SJCRH30 (cell line): ENCODE measurements around the gene TMEM191B. TPM values are rescaled to one million over a fixed set of nuclear protein-coding genes. Genes with fewer than 3 reads are reported as not detected.
"Not testable (repeated sequence)": the region's sequence is repeated elsewhere in the genome, so short reads cannot be mapped to it uniquely, and the experiment has no call there.

Experiments
- DNase-seq, 2 experiments: peaks; one replicate each; pipeline ENCODE4 v3.0.0-alpha.2; 2015 to 2020
- H3K27ac ChIP-seq: fragments of 250-450 bp; sonication (Bioruptor Pico); 2 replicates; pipeline ENCODE4 v1.5.1; 2020; ENCODE audit warnings: mild to moderate bottlenecking, moderate library complexity
- H3K27me3 ChIP-seq: fragments of 250-450 bp; sonication (Bioruptor Pico); 2 replicates; pipeline ENCODE4 v1.5.1; 2020; ENCODE audit warnings: mild to moderate bottlenecking, moderate library complexity
- H3K36me3 ChIP-seq: fragments of 250-450 bp; sonication (Bioruptor Pico); 2 replicates; pipeline ENCODE4 v1.5.1; 2020; ENCODE audit warnings: mild to moderate bottlenecking, moderate library complexity
- H3K4me1 ChIP-seq: fragments of 250-450 bp; sonication (Bioruptor Pico); 2 replicates; pipeline ENCODE4 v1.5.1; 2020; ENCODE audit warnings: mild to moderate bottlenecking, moderate library complexity
- H3K4me3 ChIP-seq: fragments of 250-450 bp; sonication (Bioruptor Pico); 2 replicates; pipeline ENCODE4 v1.5.1; 2020; ENCODE audit warnings: mild to moderate bottlenecking, moderate library complexity
- H3K9me3 ChIP-seq: fragments of 250-450 bp; sonication (Bioruptor Pico); replicated peaks from 2 replicates; pipeline ENCODE4 v1.5.1; 2020; ENCODE audit warnings: mild to moderate bottlenecking, moderate library complexity
- total RNA-seq: library from RNA; depleted of rRNA; stranded (reverse); fragments of >200 nt; shearing (Covaris generic); gene quantifications from 2 replicates; pipeline ENCODE4 v1.2.3, GENCODE V29; 2014

The TMEM191B gene
- total RNA-seq, 1 experiment from 2014 or later: 0.79 TPM

DNA sequence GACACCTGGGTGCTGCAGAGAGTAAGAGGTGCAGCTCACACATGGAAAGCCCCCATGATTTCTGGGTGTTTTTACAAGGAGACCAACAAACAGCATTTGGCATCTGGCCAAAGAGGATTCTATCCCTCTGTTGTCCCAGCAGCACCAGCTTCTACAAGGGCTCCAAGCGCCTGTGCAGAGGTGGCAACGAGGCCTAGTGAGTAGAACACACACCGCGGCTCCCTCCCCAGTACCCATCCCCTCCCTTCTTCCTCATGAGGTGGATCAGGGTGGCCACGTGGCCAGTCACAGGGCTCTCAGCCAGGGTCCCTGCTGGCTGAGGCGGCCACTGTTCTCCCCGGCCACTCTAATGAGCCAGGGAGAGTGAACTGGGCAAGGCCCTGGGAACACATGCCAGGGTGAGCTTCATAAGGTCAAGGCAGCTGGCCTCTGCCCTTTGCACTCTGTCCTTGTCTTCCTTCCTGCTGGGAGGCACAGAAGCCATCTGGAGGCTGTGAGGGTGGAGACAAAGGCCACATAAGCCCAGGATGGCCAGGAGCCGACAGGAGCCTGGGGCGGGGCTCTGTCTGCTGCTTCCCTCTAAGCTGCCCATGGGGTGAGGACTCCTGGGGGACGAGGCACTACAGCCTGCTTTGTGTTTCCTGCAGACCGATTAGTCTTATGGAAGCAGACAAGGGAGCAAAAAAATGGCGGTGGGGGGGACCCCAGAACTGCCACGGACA, 22.0 kb downstream of the TMEM191B start:
- DNase-seq, H3K4me1 ChIP-seq, H3K4me3 ChIP-seq, H3K9me3 ChIP-seq, H3K36me3 ChIP-seq, H3K27me3 ChIP-seq, H3K27ac ChIP-seq: not testable (repeated sequence)

DNA sequence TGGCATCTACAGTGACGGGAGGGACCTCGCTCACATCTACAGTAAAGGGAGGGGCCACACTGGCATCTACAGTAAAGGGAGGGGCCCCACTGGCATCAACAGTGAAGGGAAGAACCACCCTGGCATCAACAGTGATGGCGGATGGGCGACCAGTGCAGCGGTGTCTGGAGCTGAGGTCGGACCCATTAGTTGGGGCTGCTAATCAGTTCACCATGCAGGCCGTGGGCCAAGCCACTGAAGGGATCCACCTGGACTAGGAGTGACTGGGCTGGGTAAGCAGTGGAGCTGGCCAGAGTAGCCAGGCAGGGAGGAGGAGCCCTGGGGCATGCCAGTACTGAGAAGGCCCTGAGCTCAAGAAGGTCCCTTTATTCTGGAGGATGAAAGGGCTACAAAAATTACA, 23.4 kb downstream of the TMEM191B start:
- DNase-seq: not testable (repeated sequence)

DNA sequence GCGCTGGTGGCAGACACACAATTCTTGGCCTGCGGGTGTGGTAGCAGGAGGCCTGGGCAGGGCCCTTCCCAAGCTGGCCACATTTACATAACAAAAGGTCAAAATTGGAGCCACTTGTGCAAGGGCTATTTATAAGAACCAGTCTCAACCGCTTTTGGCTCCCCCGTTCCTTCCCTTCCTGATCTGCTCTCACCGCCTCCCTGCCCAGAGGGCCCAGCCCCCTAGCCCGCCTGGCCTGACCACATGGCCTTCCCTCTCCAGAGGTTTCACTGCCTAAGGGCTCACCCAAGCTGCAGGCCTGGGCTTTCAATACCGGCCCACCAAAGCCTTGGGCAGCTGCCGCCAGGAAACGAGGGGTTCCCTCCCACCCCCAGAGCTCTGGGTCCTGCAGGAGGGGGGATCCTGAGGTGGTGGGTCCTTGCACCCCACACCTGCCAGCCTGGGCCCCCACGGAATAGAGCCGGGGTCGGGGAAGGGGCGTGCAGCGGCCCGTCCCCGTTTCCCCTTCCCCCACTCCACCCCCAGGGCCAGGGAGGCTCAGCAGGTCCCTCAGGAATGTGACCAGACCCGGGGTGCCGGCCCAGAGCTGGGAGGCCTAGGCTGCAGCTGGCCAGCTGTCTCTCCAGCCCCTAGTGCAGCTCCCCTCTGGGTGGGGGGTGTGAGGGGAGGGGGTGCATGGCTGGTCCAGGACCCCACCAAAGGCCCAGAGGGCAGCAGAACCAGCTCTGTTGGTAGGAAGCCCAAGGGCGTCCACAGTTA, 25.4 kb downstream of the TMEM191B start:
- not testable (repeated sequence) for H3K9me3 ChIP-seq, H3K27ac ChIP-seq, H3K4me3 ChIP-seq, H3K27me3 ChIP-seq, H3K36me3 ChIP-seq, H3K4me1 ChIP-seq, DNase-seq

More for the DNA sequence above, 23.4 kb downstream of the TMEM191B start:
- H3K4me1 ChIP-seq, H3K9me3 ChIP-seq, H3K4me3 ChIP-seq, H3K27me3 ChIP-seq, H3K27ac ChIP-seq, H3K36me3 ChIP-seq: not testable (repeated sequence)

DNA sequence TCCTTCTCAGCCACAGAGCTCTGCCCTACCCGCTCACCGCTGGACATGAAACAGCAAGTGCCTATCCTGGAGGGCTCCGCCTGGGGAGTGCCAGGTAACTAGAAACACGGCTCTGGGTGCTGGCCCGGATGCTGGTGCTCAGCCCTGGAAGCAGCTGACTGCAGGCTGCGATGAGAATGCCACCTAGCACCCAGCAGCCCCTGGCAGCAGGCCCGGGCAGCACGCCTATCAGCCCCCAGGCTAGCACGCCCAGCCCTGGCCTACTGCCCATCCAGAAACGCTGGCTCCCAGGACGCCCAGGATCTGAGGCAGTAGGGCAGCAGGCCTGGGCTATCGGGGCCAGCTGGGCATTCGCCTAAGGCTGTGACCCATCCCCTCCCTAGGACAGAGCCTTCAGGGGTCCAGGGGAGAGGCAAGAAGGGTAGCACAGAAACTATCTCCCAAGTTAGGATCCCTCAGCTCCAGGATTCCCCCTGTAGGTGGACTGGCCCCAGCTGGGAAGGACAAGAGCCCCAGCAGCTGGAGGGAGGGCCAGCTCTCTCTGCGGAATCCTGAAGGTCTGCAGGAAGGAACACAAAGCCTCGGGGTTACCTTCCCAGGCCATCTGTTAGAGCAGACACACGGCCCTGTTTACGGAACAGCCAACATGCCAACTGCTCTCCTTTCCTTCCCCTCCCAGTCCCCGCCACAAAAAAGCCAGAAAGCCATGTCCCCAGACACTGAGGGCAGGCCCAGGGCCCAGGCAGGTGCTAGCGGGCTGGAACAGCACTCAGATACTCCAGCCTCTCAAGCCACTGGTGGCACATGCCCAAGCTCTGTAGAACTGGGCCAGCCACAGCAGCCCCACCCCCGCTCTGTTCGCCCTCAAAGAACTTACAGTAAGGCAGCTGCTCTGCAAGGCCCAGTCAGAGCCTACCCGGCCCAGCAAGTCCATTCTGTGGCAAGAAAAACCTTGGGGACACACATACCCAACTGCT, 27.0 kb downstream of the TMEM191B start:
- H3K9me3 ChIP-seq, H3K4me1 ChIP-seq, H3K36me3 ChIP-seq, H3K4me3 ChIP-seq, H3K27ac ChIP-seq, H3K27me3 ChIP-seq: not testable (repeated sequence)
- peak in 1 of 2 experiments; percentile 5 for DNase-seq

DNA sequence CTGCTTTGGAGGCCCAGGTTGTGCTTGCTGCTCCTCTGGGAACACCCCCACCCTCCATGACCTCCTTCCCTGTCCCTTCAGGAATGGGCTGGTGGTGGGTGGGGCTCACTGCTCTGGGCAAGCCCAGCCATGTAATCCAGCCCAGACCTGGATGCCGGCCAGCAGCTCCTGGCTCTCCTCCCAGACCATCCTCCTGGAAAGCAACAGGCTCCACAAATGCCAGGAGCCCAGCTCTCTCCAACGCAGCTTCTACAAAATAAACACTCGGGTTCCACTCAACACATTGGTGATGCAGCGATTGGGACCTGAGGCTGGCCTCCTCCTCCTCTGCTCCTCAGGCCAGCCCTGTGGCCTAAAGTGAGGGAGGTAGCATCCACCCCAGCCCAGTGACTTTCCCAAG, 30.9 kb downstream of the TMEM191B start:
- H3K27me3 ChIP-seq, H3K36me3 ChIP-seq, DNase-seq, H3K4me3 ChIP-seq, H3K4me1 ChIP-seq, H3K27ac ChIP-seq, H3K9me3 ChIP-seq: not testable (repeated sequence)

DNA sequence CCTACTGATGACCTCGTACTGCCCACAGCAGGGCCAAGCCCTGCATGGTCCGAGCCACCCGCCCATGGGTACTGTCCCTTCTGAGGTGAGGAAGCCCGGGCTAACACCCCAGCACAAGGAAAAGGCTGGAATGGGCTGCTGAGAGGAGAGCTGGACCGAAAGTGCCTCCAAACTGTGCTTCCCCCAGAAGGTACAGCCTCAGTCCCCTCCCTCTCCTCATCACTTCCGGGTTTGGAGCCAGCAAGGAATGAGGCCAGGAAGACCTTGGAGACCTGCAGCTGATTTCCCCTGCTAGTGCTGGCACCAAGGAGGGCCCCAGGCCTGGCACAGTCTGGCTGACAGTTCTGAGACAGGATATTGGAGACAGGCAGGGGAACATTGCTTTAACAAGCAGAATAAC, 31.3 kb downstream of the TMEM191B start:
- DNase-seq, H3K36me3 ChIP-seq, H3K4me1 ChIP-seq, H3K4me3 ChIP-seq, H3K27me3 ChIP-seq, H3K9me3 ChIP-seq, H3K27ac ChIP-seq: not testable (repeated sequence)

DNA sequence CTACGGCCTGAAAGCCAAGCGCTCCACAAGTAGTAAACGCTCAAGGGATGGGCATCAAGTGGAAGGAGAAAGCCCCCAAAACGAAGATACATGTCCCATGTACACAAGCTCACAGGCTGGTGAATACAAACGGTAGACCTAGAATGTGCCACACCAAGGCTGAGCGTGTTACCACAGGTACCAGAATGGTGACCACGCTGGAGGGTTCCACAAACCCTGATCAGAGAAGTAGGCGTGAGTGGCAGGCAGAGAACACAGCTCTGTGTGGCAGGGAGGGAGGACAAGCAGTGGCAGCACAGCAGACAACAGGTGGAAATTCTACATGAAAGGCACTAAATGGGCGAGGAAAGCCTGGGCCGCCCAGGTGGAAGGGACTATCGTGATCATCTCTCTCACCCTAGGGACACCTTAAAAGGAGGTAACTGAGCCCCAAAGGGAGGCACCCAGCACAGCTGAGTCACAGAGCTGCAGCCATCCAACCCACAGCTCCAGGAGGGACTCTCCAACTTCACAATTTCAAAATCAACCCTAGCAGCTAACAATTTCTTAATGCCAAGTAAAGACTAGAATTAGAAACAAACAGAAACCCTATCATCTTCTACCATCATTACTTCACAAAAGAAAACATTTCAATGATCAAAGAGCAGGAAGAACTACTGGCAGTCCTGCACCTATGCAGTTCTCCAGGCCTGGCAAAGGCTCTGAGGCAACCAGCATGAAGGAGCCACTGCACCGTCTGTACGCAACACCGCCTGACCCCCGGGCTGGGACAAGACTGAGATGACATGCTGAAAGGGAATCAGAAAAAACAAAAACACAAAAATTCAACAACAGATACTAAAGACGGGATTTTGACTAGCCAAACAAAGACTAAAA, 32.7 kb downstream of the TMEM191B start:
- not testable (repeated sequence) for H3K4me3 ChIP-seq, DNase-seq, H3K27ac ChIP-seq, H3K36me3 ChIP-seq, H3K4me1 ChIP-seq, H3K9me3 ChIP-seq, H3K27me3 ChIP-seq

DNA sequence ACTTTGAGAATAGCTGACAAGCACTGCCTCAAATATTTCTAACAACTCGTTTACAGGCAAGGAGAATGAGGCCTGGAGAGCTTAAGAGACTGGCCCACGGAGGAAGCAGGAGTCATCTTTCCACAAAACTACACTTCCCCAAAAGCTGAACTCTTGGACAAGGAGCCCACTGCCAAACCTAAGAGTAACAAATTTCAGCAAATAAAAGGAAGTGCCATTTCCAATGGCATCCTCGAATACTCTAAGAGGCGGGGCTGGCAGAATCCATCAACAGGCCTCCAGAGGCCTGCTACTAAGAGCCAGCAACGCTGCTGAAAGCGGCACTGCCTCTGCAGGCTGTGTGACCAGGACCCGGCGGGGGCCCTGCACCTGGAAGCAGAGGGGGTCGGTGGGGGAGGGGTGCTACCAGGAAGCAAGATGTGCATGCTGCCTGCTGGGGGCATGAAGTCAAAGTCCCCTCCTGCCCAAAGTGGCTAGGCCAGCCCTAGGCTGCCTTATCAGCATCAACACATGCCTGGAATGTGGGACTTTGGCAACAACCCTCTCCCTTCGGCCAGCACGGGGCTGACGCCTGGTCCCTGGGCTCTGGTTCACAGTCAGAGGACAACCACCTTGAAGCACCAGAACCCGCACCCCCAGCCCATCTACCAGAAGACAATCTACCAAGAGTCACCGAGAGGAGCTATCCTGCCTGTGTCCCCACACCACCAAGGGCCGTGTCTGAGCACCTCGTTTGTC, 43.1 kb downstream of the TMEM191B start:
- H3K9me3 ChIP-seq, H3K4me1 ChIP-seq, H3K27ac ChIP-seq, H3K36me3 ChIP-seq, DNase-seq, H3K27me3 ChIP-seq, H3K4me3 ChIP-seq: not testable (repeated sequence)

DNA sequence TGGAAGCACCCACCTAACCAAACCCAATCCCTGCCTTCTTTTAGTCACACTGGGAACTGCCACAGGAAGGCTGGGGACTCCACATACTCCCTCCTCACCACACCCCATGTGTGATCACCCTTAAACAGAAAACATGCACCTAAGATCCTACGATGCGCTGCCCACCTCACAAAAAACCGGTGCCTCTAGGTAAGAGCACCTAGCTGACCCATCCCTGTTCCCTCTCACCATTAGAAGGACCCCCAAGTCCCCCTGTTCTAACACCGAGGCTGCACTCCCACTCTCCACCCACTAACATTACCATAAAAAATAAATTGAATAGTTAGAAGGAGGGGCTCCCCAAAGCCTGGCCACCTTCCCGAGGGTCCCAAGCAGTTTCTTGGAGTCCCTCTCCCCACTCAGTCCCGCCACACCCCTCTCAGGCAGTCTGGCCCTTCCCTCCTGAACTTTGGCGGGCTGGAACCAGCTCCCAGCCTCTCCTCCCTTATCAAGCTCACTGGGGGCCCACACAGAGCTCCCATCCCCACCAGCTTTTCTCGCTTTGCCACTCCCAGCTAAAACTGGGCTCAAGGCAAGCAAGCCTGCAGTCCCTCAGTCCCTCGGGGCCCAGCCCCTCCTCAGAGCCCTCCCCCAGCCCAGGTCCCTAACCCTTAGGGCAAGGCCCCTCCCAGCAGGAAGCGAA, 46.0 kb downstream of the TMEM191B start:
- not testable (repeated sequence) for H3K9me3 ChIP-seq, DNase-seq, H3K4me1 ChIP-seq, H3K4me3 ChIP-seq, H3K36me3 ChIP-seq, H3K27me3 ChIP-seq, H3K27ac ChIP-seq

DNA sequence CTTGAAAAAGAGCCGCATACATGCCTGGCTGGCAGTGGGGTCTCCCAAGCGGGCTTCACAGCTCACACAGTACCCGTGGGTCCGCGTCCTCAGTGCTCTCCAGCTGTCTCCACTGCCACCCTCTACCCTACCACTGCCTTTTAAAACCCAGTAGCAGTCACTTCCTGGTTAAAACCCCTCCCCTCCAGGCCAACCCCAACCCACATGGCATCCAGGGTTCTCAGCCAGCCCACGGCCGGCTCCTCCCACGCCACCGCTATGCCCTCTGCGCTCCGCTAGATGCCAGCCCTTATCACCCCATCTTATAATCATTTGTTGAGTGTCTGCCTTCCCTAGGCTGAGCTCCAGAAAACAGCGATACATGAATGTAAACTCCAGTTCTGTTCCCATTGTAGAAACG, 47.0 kb downstream of the TMEM191B start:
- H3K4me1 ChIP-seq, DNase-seq, H3K27ac ChIP-seq, H3K36me3 ChIP-seq, H3K27me3 ChIP-seq, H3K4me3 ChIP-seq, H3K9me3 ChIP-seq: not testable (repeated sequence)

DNA sequence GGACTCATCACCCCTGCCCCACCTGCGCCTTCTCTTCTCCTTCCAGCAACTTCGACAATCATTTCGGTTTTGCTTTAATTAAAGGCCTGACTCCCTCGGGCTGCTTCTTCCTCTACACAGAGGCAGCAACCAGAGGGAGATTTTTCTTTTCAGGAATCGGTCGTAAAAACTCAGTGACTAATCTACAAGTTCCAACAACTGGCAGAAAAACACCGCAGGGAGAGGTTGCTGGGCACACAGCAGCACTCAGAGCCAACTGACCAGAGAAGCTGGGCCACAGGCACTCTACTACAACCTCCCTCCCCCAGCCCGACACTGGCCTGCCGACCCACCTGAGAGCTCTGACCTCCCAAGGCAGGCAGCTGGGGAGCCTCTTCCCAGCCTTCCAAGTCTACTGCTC, 48.1 kb downstream of the TMEM191B start:
- H3K4me3 ChIP-seq, H3K4me1 ChIP-seq, H3K27me3 ChIP-seq, DNase-seq, H3K27ac ChIP-seq, H3K36me3 ChIP-seq, H3K9me3 ChIP-seq: not testable (repeated sequence)

DNA sequence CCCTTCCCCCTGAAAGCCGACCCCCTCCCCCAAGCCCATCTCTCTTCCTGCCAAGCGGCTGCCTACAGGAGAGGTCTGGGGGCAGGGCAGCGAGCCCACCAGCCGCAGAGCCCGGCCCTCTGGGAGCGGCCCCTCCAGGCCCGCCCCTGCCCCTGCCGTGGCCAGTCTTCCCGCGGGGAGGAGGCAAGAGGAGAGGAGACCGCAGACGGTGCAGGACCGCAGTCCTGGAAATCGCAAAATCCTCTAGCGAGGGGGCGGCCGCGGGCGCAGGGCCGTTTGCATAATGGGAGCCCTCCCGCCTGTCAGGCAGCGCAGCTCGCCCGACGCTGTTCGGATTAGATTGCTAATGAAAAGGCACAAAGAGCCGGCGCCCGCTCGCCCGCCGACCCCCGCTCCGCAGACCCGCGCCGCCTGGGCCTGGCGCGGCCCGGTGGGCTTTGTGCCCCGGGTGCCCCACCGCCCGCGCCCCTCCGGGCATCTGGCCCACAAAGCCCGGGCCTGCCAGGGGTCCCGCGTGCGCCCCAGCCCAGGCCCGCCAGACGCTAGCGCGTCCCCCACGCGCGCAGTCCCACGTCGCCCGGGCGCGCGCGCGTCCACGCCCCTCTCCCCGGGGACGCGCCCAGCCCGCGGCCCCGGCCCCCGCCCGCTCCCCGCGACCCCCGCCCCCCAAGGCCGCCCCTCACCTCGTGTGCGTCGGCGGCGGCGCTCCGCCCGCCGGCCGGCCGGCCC, 49.7 kb downstream of the TMEM191B start:
- H3K36me3 ChIP-seq, H3K27ac ChIP-seq, DNase-seq, H3K27me3 ChIP-seq, H3K4me1 ChIP-seq, H3K9me3 ChIP-seq: not testable (repeated sequence)
- peak overlapping the region; percentile 53 for H3K4me3 ChIP-seq

DNA sequence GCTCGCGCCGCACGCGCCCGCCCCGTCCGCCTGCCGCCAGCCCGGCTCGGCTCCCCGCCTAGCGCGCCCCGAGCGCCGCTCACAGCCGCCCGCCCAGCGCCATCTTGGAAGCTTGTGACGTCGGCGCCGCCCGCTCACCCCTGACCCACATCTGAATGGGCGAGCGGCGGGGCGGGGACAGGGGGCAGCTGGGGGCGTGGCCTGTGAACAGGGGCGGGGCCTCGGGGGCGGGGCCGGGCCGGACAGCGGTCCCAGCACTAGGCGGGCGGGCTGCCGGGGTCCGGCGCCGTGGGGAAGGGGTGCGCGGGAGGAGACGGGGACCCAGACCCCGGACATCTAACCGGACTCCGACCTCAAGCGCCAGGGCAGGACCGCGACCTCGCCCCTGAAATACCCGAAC, 50.2 kb downstream of the TMEM191B start:
- H3K9me3 ChIP-seq, H3K27me3 ChIP-seq, H3K4me1 ChIP-seq, H3K4me3 ChIP-seq, H3K27ac ChIP-seq, H3K36me3 ChIP-seq: not testable (repeated sequence)
- DNase-seq: peak; percentile 2 to 25
